Posterior vena cava (tissue), 2 donors: ENCODE results near the gene F10. TPM values are rescaled to one million over a fixed set of nuclear protein-coding genes. Genes with fewer than 3 reads are reported as not detected.

Experiments
- DNase-seq: peaks from one replicate; pipeline ENCODE4 v3.0.0-alpha.2; 2020; ENCODE audit warnings: low spot score
- intact Hi-C, 2 donors: fragments of 100-400 bp; cut with DNase I; formaldehyde crosslinking; loops; one replicate each; pipeline versions ENCODE4 v1.14.1 to v1.14.2; 2022 to 2023
- total RNA-seq, 2 donors: library from RNA; stranded (reverse); fragmentation: NEBNext Ultra II Directional; extraction: Animal tissue kit (Norgen Biotek cat#: 25700); gene quantifications; one replicate each; pipeline ENCODE4 v1.2.1, GENCODE V29; 2021
- donor health status: DM: yes; HTN: yes; CAD: no.
- donor health status: DM: yes; HTN: yes; CAD: no.

F10 gene
- total RNA-seq, 2 donors from 2014 or later, result 19.8 to 48.4 TPM

GRCh38 chr13:113123226-113124201 is 915 bp downstream of the F10 start:
- peak; percentile 82 for DNase-seq
- intact Hi-C loops, result no loop called here

DNA sequence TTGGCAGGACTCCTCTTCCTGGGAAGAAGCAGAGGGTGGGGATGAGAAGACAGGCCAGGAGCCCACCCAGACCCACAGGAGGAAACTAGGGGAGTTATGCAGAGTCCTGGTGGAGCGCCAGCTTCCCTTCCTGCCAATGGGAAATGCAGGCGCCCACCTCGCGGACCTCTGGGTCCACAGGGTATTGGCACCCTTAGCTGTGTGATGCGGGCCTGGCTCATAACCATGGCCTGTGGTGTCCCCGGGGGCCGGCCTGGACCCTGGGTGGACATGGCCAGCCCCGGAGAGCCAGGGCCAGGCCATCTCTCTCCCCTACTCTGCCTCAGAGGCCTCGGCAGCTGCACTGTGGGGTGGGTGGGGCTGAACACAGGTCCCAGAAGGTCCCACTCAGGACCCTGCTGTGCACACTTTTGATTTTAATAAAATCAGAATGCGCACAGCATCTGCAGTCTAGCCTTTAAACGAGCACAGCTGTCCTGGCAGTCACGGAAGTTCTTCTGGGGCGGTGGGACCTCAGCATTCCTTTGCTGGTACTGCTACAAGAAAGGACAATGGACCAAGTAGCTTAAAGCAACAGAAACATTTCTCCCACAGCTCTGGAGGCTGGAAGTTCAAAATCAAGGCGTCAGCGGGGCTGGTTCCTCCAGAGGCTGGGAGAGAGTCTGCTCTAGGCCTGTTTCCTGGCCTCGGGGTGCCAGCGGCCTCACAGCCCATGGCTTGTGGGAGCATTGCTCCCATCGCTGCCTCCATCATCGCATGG is 1.8 kb downstream of the F10 start:
- intact Hi-C loops, result no loop called here

DNA sequence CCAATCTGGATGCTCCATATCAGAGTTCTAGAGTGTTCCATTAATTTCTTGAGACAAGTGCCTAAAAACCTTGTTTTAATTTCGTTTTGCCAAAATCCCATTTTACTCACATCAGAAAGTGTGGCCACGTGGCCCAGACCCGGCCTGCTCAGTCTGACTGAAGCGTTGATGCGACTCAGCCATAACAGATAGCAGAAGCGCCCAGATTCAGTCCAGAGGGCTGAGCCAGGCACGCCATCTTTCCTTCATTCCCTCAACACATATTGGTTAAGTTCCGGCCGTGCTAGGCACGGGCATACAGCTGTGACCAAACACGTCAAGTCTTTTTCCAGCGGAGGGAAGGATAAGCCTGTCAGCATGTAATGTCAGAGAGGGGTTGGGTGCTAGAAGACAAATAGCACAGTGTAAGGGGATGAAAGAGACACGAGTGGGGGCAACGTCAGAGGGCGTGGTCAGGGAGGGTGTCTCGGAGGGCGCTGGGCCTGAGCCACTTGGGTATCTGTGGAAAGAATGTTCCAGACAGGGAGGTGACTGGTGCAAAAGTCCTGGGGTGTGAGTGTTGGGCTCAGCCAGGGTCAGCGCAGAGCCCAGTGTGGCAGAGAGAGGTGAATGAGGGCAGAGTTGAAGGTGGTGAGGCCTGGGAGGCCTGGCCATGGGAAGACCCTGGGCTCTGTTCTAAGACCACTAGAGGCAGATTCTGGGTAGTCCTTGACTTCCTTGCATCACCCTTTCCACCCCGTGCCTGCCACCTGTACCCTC is 3.1 kb downstream of the F10 start:
- intact Hi-C loops, result no loop called here
- DNase-seq, result peak; percentile 65

More for the DNA sequence above, 1.8 kb downstream of the F10 start:
- peak; percentile 77 for DNase-seq

DNA sequence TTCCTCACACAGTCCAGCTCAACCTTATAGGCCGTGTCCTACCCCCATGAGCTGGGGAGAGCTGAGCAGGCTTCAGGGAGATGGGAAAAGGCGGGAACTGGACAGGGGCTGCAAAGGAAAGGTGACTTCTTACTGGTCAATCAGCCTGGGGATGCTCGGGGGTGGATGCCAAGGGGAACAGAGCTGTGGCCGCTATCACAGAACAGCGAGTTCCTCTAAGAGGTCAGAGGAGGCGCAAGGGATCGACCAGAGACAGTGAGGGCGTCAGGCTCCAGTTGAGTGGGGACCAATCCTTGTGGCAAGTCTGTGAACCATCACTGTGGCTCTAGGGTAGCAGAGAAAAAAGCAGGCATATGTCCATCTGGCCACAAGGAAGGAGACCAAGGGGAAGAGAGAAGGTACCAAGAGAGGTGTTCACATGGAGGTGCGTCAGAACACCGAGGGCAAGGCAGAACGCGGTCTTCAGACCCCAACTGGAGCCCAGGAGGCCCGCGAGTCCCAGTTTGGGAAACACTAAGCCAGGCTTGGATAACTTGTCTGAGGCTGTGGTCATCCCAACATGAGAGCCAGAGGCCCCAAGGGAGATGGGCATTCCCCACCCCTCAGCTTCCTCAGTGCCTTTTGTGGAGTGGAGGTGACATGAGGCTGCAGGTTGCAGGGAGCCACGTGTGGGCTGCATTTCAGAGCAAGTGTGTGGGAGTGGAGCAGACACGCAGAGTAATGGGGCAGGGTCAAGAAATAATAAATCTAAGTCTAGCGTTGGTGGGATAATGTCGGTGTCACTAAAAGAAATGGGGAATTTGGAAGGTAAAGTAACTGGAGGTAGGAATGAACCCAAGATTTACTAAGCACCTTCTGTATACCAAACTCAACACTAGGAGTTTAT is 3.9 kb downstream of the F10 start:
- intact Hi-C loops, result no loop called here
- DNase-seq, result peak; percentile 38

- intact Hi-C loops, result no loop called here
- peak; percentile 77 for DNase-seq
Observed at GRCh38 chr13:113129480-113129879, 6.9 kb downstream of the F10 start.

DNA sequence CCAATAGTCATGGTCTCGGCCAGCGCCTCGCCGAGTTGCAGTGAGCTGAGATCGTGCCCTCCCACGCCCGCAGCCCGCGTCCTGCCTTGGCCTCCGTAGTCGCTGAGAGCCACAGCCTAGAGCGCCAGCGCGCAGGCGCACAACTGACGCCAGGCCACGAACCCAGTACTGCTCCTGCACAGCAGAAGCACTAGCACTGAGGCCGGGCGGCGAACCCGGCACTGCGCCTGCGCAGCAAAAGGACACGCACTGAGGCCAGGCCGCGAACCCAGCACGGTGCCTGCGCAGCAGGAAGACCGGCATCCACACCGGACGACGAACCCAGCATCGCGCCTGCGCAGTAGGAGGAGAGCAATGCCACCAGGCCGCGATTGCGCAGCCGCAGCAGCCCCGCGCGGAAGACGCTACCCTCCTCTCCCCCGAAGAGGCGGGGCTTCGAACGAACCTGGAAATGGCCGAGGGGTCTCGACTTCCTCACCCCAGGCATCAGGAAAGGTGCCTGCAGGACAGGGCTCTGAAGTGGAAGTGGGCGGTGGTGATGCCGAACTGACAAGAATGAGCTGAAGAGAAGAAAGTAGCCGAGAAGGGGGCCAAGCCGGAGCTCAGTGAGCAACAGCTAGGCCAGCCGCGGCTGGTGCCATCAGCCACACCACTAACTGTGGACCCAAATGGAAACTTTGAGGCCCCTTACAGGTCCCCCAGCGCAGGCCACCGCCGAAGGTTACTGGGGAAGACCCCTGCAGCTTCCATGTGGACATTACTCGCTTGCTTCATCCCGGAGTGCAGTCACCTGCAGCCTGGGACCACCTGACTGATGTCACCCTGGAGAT is 7.5 kb downstream of the F10 start:
- DNase-seq, result peak; percentile 77

GRCh38 chr13:113135281-113135760 is 12.7 kb downstream of the F10 start:
- DNase-seq, result no peak
- intact Hi-C loops, result no loop called here

More for the DNA sequence above, 7.5 kb downstream of the F10 start:
- intact Hi-C loops, result no loop called here

DNA sequence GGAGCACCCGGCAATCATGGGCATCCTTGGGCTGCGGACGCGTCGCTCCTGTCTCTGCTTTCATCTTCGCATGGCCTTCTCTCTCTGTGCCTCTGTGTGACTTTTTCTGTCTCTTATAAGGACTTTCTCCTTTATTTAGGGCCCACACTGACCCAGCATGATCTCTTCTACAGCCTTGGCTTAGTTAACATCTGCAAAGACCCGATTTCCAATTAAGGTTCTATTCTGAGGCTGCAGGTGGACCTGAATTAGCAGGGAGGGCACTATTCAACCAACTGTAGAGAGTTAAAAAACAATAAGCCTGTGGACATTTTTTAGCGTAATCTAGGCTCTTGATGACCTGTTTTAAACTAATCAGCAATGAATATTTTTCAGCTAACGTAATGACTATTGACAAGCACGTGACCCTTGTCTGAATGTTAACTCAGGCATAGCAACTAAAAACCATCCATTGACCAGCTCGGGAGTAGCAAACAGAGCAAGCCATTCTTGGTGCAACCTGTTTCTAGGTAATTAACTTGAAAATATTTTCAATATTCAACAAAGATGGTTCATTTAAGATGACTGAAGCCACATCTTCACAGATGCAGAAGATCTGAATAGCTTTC is 15.2 kb downstream of the F10 start:
- intact Hi-C loops, result no loop called here
- no peak for DNase-seq

DNA sequence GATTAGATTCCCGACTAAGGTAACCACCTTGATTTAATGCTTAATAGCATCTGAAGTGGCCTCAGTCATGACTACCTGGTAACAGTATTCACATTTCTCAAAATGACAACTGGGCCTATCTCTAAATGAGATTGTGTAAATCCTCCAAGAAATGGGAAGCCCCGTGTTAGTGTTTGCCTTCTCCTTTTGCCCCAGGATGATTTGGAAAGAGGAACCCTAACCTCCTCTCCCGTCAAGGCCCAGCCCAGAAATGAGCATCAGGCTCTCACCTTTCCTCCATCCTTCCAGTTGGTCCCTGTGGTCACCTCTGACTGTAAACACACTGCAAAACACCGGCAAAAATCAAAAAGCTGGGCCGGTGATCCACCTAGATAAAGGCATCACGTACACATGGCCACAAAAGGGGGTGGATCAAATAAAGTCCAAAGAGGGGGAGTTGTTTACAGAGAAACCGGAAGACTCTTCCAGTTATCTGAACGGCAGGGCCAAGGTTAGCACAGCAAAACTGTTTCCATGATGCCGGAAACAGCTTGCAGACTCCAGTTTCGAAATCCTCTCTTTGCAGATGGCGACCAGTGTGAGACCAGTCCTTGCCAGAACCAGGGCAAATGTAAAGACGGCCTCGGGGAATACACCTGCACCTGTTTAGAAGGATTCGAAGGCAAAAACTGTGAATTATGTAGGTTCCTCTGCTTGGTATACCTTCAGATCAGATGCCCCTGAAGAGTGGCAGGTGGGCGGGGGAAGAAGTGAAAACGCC is 16.4 kb downstream of the F10 start:
- peak; percentile 43 for DNase-seq
- intact Hi-C loops, result no loop called here

- no peak for DNase-seq
- intact Hi-C loops, result no loop called here
Observed at GRCh38 chr13:113139577-113139976, 17.0 kb downstream of the F10 start.

DNA sequence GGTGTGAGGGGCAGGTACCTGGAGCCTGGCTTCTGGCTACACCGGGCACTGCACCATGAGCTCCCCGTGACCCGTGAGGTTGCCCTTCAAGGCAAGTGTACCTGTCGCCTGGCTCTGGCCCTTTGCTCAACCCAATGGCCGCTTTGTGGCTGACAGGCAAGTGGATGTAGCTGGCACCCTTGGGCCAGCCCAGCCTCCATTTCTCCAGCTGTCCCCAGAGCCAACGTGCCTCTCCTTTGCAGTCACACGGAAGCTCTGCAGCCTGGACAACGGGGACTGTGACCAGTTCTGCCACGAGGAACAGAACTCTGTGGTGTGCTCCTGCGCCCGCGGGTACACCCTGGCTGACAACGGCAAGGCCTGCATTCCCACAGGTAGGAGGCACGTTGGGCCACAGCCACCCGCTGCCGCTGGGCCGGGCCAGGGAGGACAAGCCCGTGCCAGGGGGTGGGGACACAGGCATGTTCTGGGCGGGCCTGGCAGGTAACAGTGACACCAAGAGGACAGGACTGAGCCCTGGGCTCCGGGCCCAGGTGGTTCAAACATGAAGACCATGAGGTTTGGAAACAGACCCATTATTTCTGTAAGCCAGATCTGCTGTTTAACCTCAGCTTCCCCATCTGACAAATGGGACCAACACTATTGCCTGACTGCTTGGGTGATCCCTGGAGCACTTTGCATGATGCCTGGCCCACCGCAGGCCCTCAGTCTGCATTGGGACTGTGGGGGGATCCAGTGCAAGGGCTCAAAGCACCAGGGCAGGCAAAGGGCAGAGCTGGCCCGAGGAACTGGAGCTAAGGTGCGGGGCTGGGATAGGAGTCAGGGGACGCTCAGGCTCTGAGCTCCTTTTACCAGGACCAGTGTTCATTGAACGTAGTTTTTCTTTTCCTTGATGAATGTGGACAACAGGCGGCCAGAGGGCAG is 18.3 kb downstream of the F10 start:
- peak; percentile 70 for DNase-seq

DNA sequence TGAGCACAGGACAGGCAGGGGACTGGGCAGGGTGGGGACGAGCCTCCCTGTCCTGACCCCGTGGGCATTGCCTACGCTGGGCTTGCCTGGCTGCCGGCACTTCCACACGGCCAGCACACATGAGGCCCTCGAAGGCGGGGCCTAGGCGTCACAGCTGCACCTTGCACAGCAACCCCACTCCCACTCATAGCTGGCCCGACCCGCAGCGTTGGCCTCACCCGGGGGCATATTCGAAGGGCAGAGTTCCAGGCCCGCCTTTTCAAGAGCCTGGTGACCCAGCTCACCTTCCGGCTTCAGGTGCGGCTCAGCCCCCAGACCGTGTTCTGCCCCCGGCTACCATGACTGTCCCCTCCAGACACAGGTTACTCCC is 19.0 kb downstream of the F10 start:
- intact Hi-C loops, result no loop called here
- DNase-seq, result no peak

More for the DNA sequence above, 18.3 kb downstream of the F10 start:
- intact Hi-C loops, result no loop called here

DNA sequence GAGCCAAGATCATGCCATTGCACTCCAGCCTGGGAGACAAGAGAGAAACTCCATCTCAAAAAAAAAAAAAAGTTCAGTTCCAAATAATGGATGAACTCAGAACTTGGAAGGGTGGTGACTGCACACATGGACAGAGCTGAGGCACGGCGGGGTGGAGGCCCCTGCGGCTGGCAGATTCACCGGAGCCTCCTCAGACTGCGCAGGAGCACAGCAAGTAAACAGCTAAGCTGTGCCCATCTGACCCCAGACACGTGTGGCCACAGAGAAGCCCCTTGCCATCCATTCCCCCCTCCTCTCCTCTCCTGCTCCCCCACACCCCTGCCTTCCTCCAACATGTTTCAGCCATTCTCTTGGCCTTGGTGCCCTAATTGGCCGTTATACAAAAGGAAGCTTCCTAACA is 20.3 kb downstream of the F10 start:
- DNase-seq, result no peak
- intact Hi-C loops, result no loop called here

DNA sequence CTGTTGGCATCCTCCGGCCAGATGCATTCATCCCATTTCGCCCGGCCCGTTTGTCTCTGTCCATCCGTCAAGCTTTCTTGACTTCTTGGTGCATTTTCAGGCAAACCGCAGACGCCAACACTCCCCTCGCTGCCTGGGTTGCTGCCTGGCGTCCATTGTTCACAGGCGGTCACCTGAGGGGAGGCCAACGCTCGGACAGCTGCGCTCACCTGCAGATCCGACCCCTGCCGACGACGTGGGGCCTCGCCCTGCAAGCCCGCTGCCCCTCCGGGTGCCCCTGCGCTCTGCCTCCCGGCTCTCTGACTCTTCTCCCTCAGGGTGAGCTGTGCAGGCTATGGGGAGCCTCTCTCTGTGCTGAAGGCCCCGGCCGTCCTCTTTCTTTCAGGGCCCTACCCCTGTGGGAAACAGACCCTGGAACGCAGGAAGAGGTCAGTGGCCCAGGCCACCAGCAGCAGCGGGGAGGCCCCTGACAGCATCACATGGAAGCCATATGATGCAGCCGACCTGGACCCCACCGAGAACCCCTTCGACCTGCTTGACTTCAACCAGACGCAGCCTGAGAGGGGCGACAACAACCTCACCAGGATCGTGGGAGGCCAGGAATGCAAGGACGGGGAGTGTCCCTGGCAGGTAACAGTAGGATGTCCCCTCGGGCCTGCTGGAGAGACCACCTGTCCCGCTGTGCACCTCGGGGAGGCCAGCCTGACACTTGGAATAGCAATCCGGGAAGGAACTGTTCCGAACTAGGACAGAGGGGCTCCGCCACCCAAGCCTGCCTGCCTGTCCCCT is 21.1 kb downstream of the F10 start:
- intact Hi-C loops, result no loop called here
- no peak for DNase-seq

DNA sequence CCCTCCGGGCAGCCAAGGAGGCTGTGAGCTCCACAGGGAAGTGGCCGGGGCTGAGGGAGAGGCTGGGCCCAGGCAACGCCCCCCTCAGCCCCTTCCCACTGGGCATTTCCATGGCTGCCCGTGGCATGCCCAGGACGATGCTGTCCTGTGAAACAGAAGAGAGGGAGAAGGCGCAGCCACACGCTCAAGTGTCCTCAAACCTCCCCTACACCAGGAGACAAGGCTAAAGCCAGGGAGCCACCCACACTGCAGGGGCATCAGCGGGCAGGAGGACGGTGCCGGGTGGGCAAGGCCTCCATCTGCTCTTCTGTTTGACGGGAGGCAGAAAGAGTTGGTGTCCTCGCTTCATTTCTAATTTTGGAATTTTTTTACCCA is 21.6 kb downstream of the F10 start:
- no peak for DNase-seq
- intact Hi-C loops, result no loop called here
